WTC11 (cell line): Measurements from ENCODE around the gene LBH. TPM values are rescaled to one million over a fixed set of nuclear protein-coding genes. Genes with fewer than 3 reads are reported as not detected.
A peak's percentile ranks its signal among the peaks of the same experiment; 100 is the strongest.

Experiments
- ATAC-seq: fragments of 200-7000 bp; cut with Tn5 transposase; 2 replicates; pipeline ENCODE4 v1.10.0; 2021; ENCODE audit warnings: mild to moderate bottlenecking, moderate library complexity
- CTCF ChIA-PET: fragments of 300-600 bp; sonication (Branson Sonifier 250); formaldehyde crosslinking; loops from one replicate; lab custom pipeline; 2021; ENCODE audit warnings: antibody characterized with exemption; lab: Charles Lee
- POLR2A ChIA-PET: fragments of 350-600 bp; sonication (Branson Sonifier 250); formaldehyde crosslinking; loops from one replicate; lab custom pipeline; 2021; ENCODE audit warnings: antibody characterized with exemption; lab: Charles Lee
- DNase-seq: peaks from one replicate; pipeline ENCODE4 v3.0.0; 2021; ENCODE audit warnings: low spot score
- H3K27ac Mint-ChIP-seq: 2 replicates; pipeline ENCODE4 v1.8.0; 2021; ENCODE audit warnings: mixed read lengths
- H3K27me3 Mint-ChIP-seq: 2 replicates; pipeline ENCODE4 v1.8.0; 2021; ENCODE audit warnings: low read depth, mild to moderate bottlenecking, moderate library complexity, mixed read lengths
- H3K36me3 Mint-ChIP-seq: 2 replicates; pipeline ENCODE4 v1.8.0; 2021; ENCODE audit warnings: mixed read lengths
- H3K4me1 Mint-ChIP-seq: 2 replicates; pipeline ENCODE4 v1.8.0; 2022; ENCODE audit warnings: mixed read lengths
- H3K4me3 Mint-ChIP-seq: 2 replicates; pipeline ENCODE4 v1.8.0; 2021; ENCODE audit warnings: mild to moderate bottlenecking, moderate library complexity, mixed read lengths
- H3K9me3 Mint-ChIP-seq: 2 replicates; pipeline ENCODE4 v1.8.0; 2021; ENCODE audit warnings: mixed read lengths
- AFF4 ChIP-seq: sonication (generic); formaldehyde crosslinking; IDR thresholded peaks from 2 replicates; pipeline ENCODE4 v1.8.1; 2023; ENCODE audit warnings: mild to moderate bottlenecking, missing genetic modification reagents, borderline replicate concordance
- AR ChIP-seq: fragments of 250-450 bp; sonication (Bioruptor Pico); IDR thresholded peaks from 2 replicates; pipeline ENCODE4 v1.9.0; 2021; ENCODE audit warnings: mild to moderate bottlenecking
- ATF6 ChIP-seq: sonication (generic); formaldehyde crosslinking; IDR thresholded peaks from 2 replicates; pipeline ENCODE4 v1.8.1; 2023; ENCODE audit warnings: mild to moderate bottlenecking, missing genetic modification reagents
- CDX4 ChIP-seq: fragments of 250-450 bp; sonication (Bioruptor Pico); IDR thresholded peaks from 2 replicates; pipeline ENCODE4 v1.9.0; 2021; ENCODE audit warnings: moderate library complexity, mild to moderate bottlenecking, inconsistent platforms, borderline replicate concordance
- CREB1 ChIP-seq: sonication (generic); formaldehyde crosslinking; IDR thresholded peaks from 2 replicates; pipeline ENCODE4 v1.8.0; 2023; ENCODE audit warnings: mild to moderate bottlenecking, missing genetic modification reagents
- E2F4 ChIP-seq: sonication (generic); formaldehyde crosslinking; IDR thresholded peaks from 2 replicates; pipeline ENCODE4 v1.8.1; 2022; ENCODE audit warnings: low read depth, mild to moderate bottlenecking, moderate library complexity, missing genetic modification reagents, borderline replicate concordance
- ETV6 ChIP-seq: sonication (generic); formaldehyde crosslinking; IDR thresholded peaks from 2 replicates; pipeline ENCODE4 v1.8.1; 2022; ENCODE audit warnings: mild to moderate bottlenecking, missing genetic modification reagents
- FOXP1 ChIP-seq: sonication (generic); formaldehyde crosslinking; IDR thresholded peaks from 2 replicates; pipeline ENCODE4 v1.8.0; 2022; ENCODE audit warnings: missing genetic modification reagents, mild to moderate bottlenecking, moderate library complexity, borderline replicate concordance
- JAZF1 ChIP-seq: fragments of 250-450 bp; sonication (Bioruptor Pico); IDR thresholded peaks from 2 replicates; pipeline ENCODE4 v1.9.0; 2021; ENCODE audit warnings: moderate library complexity, mild to moderate bottlenecking, inconsistent platforms
- MLX ChIP-seq: sonication (generic); formaldehyde crosslinking; IDR thresholded peaks from 2 replicates; pipeline ENCODE4 v1.8.1; 2023; ENCODE audit warnings: mild to moderate bottlenecking, missing genetic modification reagents, moderate library complexity
- MYBL2 ChIP-seq: sonication (generic); formaldehyde crosslinking; IDR thresholded peaks from 2 replicates; pipeline ENCODE4 v1.8.1; 2023; ENCODE audit warnings: mild to moderate bottlenecking, moderate library complexity, missing genetic modification reagents
- PRRX2 ChIP-seq: fragments of 250-450 bp; sonication (Bioruptor Pico); IDR thresholded peaks from 2 replicates; pipeline ENCODE4 v1.8.0; 2021; ENCODE audit warnings: mild to moderate bottlenecking
- RELA ChIP-seq: sonication (generic); formaldehyde crosslinking; IDR thresholded peaks from 2 replicates; pipeline ENCODE4 v1.8.1; 2022; ENCODE audit warnings: missing genetic modification reagents, mild to moderate bottlenecking, borderline replicate concordance
- SMAD4 ChIP-seq: sonication (generic); formaldehyde crosslinking; IDR thresholded peaks from 2 replicates; pipeline ENCODE4 v1.8.0; 2022; ENCODE audit warnings: mild to moderate bottlenecking, missing genetic modification reagents
- SOX15 ChIP-seq: fragments of 250-450 bp; sonication (Bioruptor Pico); IDR thresholded peaks from 2 replicates; pipeline ENCODE4 v1.9.0; 2021; ENCODE audit warnings: mild to moderate bottlenecking
- USF1 ChIP-seq: sonication (generic); formaldehyde crosslinking; IDR thresholded peaks from 2 replicates; pipeline ENCODE4 v1.8.0; 2022; ENCODE audit warnings: mild to moderate bottlenecking, missing genetic modification reagents
- ZNF219 ChIP-seq: sonication (generic); formaldehyde crosslinking; IDR thresholded peaks from 2 replicates; pipeline ENCODE4 v1.8.0; 2023; ENCODE audit warnings: missing genetic modification reagents, mild to moderate bottlenecking, borderline replicate concordance
- ZNF425 ChIP-seq: fragments of 250-450 bp; sonication (Bioruptor Pico); conservative IDR thresholded peaks from 2 replicates; pipeline ENCODE4 v1.9.0; 2021; ENCODE audit warnings: mild to moderate bottlenecking
- ZNF671 ChIP-seq: fragments of 250-450 bp; sonication (Bioruptor Pico); IDR thresholded peaks from 2 replicates; pipeline ENCODE4 v1.8.0; 2021; ENCODE audit warnings: mild to moderate bottlenecking
- total RNA-seq: library from RNA; stranded (reverse); gene quantifications from 3 replicates; pipeline ENCODE4 v1.2.3, GENCODE V29; 2021

The LBH gene
- total RNA-seq, 1 experiment from 2014 or later: 47.3 TPM

GRCh38 chr2:30231996-30232800, 864 bp downstream of the LBH start (continued):
- TF ChIP-seq ATF6 (CRISPR knock-in tag) (no peak), USF1 (peak; percentile 68; the same call in 1 of the 2 replicates), MYBL2 (no peak), MLX (CRISPR knock-in tag) (no peak), SOX15 (CRISPR knock-in tag) (no peak), E2F4 (CRISPR knock-in tag) (no peak), ETV6 (no peak), FOXP1 (CRISPR knock-in tag) (0 out of 2 replicates have a peak, but pooled peaks have one; percentile 39), ZNF671 (CRISPR knock-in tag) (no peak)

- Mint-ChIP-seq H3K4me3 (peak overlapping the region; percentile 75), H3K36me3 (peaks cover 13% of the 10 kb centered on the region), H3K4me1 (peaks cover 35% of the 10 kb centered on the region), H3K27ac (0 out of 2 replicates have a peak overlapping the region, but pooled peaks have one; percentile 45), H3K9me3 (no peaks in the 10 kb centered on the region), H3K27me3 (peaks cover 35% of the 10 kb centered on the region)
- ATAC-seq: no peak
- CTCF ChIA-PET: interaction anchor here (0.6 to 2.4 kb wide), 6 partner anchors 25 to 479 kb away, joined by 3 to 18 read pairs (median 8); partner anchors contain the start of gene YPEL5
- POLR2A ChIA-PET: interaction anchor here (1.0 kb wide), 1 partner anchor 184 kb away, joined by 3 read pairs; no protein-coding TSS in a partner anchor
- DNase-seq: no peak
- TF ChIP-seq AFF4 (CRISPR knock-in tag) (no peak), JAZF1 (no peak), PRRX2 (CRISPR knock-in tag) (no peak), CDX4 (CRISPR knock-in tag) (no peak), RELA (CRISPR knock-in tag) (no peak), SMAD4 (no peak), CREB1 (CRISPR knock-in tag) (no peak), AR (no peak), E2F4 (CRISPR knock-in tag) (no peak), ZNF425 (CRISPR knock-in tag) (no peak), ZNF219 (CRISPR knock-in tag) (no peak)
Measured at GRCh38 chr2:30232801-30233130, 1.4 kb downstream of the LBH start.
